ENCODE results near the gene HIPK2.

GRCh38 chr7:139775829-139776266 lies 1.9 kb downstream of the HIPK2 start:
- TF ChIP-seq CTCF (conservative IDR thresholded peaks at IDR 0.05; ENCODE audit: low read length) (peak; percentile 90), EZH2phosphoT487 (IDR thresholded peaks at IDR 0.05; ENCODE audit: borderline replicate concordance, low read depth, low read length) (no peak)
